GM23338 (cell line): ENCODE data around the gene MAMSTR. TPM values are rescaled to one million over a fixed set of nuclear protein-coding genes. Genes with fewer than 3 reads are reported as not detected.

Experiments used
- CREB1 ChIP-seq: fragments of 250-450 bp; sonication (Bioruptor Pico); IDR thresholded peaks from 2 replicates; pipeline ENCODE4 v1.5.0; 2020; ENCODE audit warnings: low read depth, mild to moderate bottlenecking, moderate library complexity
- CTCF ChIP-seq, 2 experiments: fragments of 200-600 bp in 1 of 2; sonication (generic) in 1 of 2; conservative IDR thresholded peaks; 2 replicates each; pipeline versions ENCODE4 v1.5.1 to v1.6.1; 2016 to 2017; ENCODE audit warnings: antibody characterized with exemption in 2 of 2, low read depth in 2 of 2, mild to moderate bottlenecking in 2 of 2, moderate library complexity in 1 of 2
- ETS1 ChIP-seq: IDR thresholded peaks from 2 replicates; pipeline ENCODE4 v1.6.1; 2016; ENCODE audit warnings: antibody characterized with exemption
- EZH2 ChIP-seq: fragments of 200-600 bp; sonication (generic); IDR thresholded peaks from one replicate; pipeline ENCODE4 v1.8.0; 2017; ENCODE audit warnings: antibody characterized with exemption, mild to moderate bottlenecking, low read depth; ENCODE audit not compliant: unreplicated experiment
- EZH2phosphoT487 ChIP-seq: fragments of 200-600 bp; sonication (generic); IDR thresholded peaks from one replicate; pipeline ENCODE4 v1.8.1; 2018; ENCODE audit warnings: antibody characterized with exemption; ENCODE audit not compliant: unreplicated experiment
- ZNF462 ChIP-seq: fragments of 250-450 bp; sonication (Bioruptor Pico); IDR thresholded peaks from 2 replicates; pipeline ENCODE4 v1.5.0; 2020; ENCODE audit warnings: mild to moderate bottlenecking, moderate library complexity
- polyA plus RNA-seq: library from polyadenylated mRNA; unstranded; fragments of >200 nt; fragmentation: Nextera tagmentation; extraction: Ambion mirVana; gene quantifications from 2 replicates; pipeline ENCODE4 v1.2.1, GENCODE V29; 2016
- total RNA-seq: library from RNA; depleted of rRNA; stranded (reverse); fragments of >200 nt; shearing (Covaris generic); gene quantifications from 2 replicates; pipeline ENCODE4 v1.2.3, GENCODE V29; 2014

MAMSTR gene
- total and polyA plus RNA-seq, 2 experiments from 2014 or later, result 1.9 to 2.0 TPM

GRCh38 chr19:48735031-48735615 is 15.6 kb upstream of the MAMSTR start (continued):
- TF ChIP-seq CTCF (conservative IDR thresholded peaks at IDR 0.05; ENCODE audit: low read depth in 2 of 2), result peak in 1 of 2 experiments; percentile 40; a peak in 2 of 4 replicates
- TF ChIP-seq ETS1, result peak; percentile 72
- TF ChIP-seq EZH2phosphoT487, result no peak
- TF ChIP-seq EZH2, result no peak
- TF ChIP-seq CREB1 (CRISPR knock-in tag), result no peak
- TF ChIP-seq ZNF462 (CRISPR knock-in tag), result no peak
